Mesenchymal stem cell (in vitro differentiated cells and primary cell): ENCODE results near the gene USH2A. TPM values are rescaled to one million over a fixed set of nuclear protein-coding genes. Genes with fewer than 3 reads are reported as not detected.

Experiments used
- small RNA-seq: library from polyadenylated mRNA; stranded (forward); fragments of <200 nt; extraction: miRNeasy Mini kit (QIAGEN cat#:217004); gene quantifications from one replicate; pipeline ENCODE3, GENCODE V24; 2013; ENCODE audit warnings: low read depth

USH2A gene

Small RNAs within 50 kb of the gene (small RNA-seq; reads per million reads assigned to genes)
- gene MRPS18BP1 (not detected), gene RF00108 (not detected)
